Eye (tissue), 1 donor: ENCODE measurements around the gene STK25.
A peak's percentile ranks its signal among the peaks of the same experiment; 100 is the strongest.
"Not testable (repeated sequence)": the region's sequence is repeated elsewhere in the genome, so short reads cannot be mapped to it uniquely, and the experiment has no call there.

Experiments
- DNase-seq: peaks from one replicate; pipeline ENCODE4 v3.0.0-alpha.2; 2015

The STK25 gene

GRCh38 chr2:241539616-241540374 lies 31.4 kb upstream of the STK25 start:
- no peak for DNase-seq

- DNase-seq = no peak
Measured at GRCh38 chr2:241538838-241539615, 30.6 kb upstream of the STK25 start.

GRCh38 chr2:241535871-241536655 lies 27.7 kb upstream of the STK25 start:
- no peak for DNase-seq

GRCh38 chr2:241534701-241535375 lies 26.5 kb upstream of the STK25 start:
- DNase-seq = no peak

DNA sequence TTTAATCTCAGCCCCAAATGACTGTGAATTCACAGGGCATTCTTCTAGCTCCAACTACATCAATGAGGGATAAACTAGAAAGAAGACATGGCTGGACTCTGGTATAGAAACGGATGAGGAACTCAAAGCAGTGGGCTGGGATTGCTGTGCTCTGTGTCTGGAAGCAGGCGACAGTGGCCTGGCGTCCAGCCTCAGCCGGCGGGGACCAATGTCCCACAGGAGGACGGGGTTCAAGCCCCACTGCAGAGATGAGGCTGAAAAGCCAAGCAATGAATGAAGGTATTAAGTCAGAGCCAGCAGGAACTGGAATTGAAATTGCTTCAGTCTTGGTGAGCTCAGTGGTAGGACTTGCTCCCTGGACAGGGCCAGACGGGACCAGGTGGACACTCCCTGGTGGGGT lies 25.9 kb upstream of the STK25 start:
- no peak for DNase-seq

DNA sequence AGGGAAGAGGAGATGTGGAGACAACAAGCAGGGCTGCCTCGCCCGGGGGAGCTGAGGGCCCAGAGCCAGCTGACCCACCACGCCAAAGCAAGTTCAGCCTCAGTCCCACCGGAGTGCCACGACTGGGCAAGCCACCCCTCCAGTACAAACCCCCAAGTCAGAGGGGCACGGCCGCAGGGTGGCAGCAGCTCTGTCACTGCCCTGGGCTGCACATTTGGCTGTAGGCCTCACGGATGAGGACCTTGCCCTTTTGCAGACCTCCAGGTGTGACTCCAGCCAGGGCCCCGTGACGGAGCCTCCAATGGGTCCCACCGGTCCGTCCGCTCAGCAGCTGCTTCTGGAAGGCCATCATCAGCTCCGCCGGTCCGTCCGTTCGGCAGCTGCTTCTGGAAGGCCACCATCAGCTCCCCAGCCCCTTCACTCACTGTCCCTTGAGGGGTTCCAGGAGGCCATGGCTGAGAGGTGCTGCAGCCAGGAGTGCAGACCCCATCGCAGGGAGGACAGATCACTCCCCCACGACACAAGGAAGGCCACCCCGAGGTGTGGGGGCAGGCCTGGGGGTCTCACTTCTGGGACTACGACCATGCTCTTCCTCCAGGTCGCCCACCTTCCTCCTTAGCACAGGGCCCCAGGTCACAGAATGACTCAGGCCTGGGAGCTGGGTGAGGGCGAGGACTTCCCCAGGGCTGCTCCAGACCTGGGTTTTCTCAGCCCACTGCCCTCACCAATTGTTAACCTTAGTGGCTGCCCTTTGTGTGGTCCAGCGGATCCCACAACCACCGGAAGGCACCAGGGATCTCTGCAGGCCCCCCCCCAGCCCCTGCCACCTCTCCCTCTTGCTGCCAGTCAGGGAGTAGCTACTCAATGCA lies 24.6 kb upstream of the STK25 start:
- DNase-seq = no peak

DNA sequence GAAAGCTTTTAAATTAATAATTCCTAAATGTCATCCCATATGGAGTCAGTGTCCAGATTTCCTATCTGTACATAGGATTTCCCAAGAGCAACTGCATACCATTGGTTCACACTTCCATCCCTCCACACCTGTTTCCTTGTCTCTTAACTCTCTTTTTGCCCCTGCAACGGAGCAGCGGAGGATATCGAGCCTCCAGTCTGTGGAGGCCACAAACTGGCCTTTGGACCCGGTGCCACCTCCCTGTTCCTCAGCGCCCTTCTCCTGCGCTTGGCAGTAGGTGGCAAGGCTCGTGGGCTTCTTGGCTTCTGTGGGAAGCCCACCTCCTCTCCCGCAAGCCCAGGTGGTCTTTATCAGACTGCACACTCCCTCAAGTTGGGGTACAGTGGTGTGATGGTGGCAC lies 23.8 kb upstream of the STK25 start:
- DNase-seq = no peak

- DNase-seq = no peak
Measured at GRCh38 chr2:241531161-241531722, 22.9 kb upstream of the STK25 start.

DNA sequence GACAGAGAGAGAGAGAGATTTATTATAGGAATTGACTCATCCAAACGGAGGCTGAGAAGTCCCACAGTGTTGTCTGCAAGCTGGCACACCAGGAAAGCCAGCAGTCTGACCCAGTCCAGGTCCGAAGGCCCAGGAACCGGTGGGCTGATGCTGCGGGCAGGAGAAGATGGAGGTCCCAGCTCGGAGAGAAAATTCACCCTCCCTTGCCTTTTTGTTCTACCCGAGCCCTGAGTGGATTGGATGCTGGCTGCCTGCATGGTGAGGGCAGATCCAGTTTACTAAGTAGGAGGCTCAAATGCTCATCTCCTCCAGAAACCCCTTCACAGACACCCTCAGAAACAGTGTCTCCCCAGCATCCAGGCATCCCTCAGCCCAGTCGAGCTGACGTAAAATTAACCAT lies 22.2 kb upstream of the STK25 start:
- DNase-seq = no peak

DNA sequence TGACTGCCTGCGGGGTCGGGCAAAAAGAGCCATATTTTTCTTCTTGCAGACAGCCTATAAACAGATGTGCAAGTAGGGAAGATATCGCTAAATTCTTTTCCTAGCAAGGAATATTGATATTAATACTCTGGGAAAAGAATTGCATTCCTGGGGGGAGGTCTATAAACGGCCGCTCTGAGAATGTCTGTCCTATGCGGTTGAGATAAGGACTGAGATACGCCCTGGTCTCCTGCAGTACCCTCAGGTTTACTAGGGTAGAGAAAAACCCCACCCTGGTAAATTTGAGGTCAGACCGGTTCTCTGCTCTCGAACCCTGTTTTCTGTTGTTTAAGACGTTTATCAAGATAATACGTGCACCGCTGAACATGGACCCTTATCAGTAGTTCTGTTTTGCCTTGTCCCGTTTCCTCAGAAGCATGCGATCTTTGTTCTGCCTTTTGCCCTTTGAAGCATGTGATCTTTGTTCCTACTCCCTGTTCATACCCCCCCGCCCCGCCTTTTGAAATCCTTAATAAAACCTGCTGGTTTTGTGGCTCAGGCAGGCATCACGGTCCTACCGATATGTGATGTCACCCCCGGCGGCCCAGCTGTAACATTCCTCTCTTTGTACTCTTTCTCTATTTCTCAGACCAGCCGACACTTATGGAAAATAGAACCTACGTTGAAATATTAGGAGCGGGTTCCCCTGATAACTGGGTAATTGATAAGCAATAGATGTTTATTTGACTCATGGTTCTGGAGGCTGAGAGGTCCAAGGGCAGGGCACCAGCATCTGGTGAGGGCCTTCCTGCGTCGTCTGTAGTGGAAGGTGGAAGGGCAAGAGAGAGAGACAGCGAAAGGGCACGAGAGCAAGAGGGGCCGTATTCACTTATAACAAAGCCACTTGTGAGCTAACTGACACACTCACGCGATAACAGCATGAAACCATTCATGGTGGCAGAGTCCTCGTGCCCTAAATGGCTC lies 17.7 kb upstream of the STK25 start:
- not testable (repeated sequence) for DNase-seq

GRCh38 chr2:241522477-241522876 lies 14.1 kb upstream of the STK25 start:
- DNase-seq = no peak

- DNase-seq = peak; percentile 36
Measured at GRCh38 chr2:241519669-241520068, 11.3 kb upstream of the STK25 start.

GRCh38 chr2:241517297-241517696 lies 8.9 kb upstream of the STK25 start:
- DNase-seq = no peak

DNA sequence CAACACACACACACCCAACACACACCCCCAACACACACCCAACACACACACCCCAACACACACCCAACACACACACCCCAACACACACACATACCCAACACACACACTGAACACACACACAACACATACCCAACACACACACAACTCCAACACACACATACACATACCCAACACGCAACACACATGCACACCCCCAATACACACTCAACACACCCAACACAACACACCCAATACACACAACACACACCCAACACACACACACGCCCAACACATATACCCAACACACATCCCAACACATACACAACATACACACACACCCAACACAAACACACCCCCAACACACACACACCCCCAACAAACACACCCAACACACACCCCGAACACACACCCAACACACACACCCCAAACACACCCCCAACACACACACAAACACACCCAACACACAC lies 8.2 kb upstream of the STK25 start:
- no peak for DNase-seq

GRCh38 chr2:241514986-241515737 lies 6.8 kb upstream of the STK25 start:
- DNase-seq = no peak

- no peak for DNase-seq
Measured at GRCh38 chr2:241514553-241514952, 6.2 kb upstream of the STK25 start.

GRCh38 chr2:241511091-241511741 lies 2.8 kb upstream of the STK25 start:
- no peak for DNase-seq

DNA sequence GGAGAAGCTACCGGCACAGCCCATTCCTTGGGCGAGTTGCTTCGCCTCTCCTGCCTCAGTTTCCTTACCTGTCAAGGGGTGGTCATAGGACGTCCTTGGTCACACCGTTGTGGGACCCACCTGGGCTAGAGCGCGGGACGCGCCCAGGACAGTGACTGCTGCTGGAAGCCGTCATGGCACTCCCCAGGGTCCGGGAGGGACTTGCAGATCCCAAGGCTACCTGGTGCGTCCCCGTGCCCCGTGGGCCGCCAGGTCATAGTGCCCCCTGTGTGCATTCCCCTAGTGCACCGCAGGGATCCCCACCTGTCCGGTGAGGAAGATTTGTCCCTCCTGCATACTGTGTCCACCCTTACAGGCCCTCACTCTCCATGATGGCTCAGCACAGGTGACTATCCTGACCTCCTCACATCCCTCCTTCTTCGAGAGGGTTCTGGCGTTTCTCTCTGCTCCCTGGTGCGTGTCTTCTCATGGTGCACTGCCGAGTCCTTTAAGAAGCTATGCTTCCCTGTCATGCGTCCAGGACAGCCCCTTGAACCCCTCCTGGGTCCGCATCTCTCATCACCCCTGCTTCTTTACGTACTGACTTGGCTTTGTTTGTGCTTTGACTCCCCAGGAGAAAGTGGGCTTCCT lies 886 bp upstream of the STK25 start:
- DNase-seq = no peak
